HepG2 (cell line): ENCODE results near the gene YWHAH. TPM values are rescaled to one million over a fixed set of nuclear protein-coding genes. Genes with fewer than 3 reads are reported as not detected.

Experiments used
- ARID3A ChIP-seq: IDR thresholded peaks from 2 replicates; pipeline ENCODE4 v1.6.1; 2012; ENCODE audit warnings: low read depth, low read length, improper control_type of control experiment
- ATF5 ChIP-seq: sonication (generic); formaldehyde crosslinking; IDR thresholded peaks from 2 replicates; pipeline ENCODE4 v1.4.0; 2020; ENCODE audit warnings: mild to moderate bottlenecking, low read depth, missing genetic modification reagents
- HBP1 ChIP-seq: IDR thresholded peaks from 2 replicates; pipeline ENCODE4 v1.6.1; 2016; ENCODE audit warnings: low read depth, control low read depth
- KLF6 ChIP-seq: IDR thresholded peaks from 2 replicates; pipeline ENCODE4 v1.8.0; 2016; ENCODE audit warnings: missing biosample characterization, missing genetic modification reagents
- MTERF4 ChIP-seq: sonication (generic); formaldehyde crosslinking; IDR thresholded peaks from 2 replicates; pipeline ENCODE4 v1.8.0; 2023; ENCODE audit warnings: mild to moderate bottlenecking, missing genetic modification reagents
- SMAD1 ChIP-seq: sonication (generic); formaldehyde crosslinking; IDR thresholded peaks from 2 replicates; pipeline ENCODE4 v1.4.0; 2020; ENCODE audit warnings: missing genetic modification reagents, low read depth, mild to moderate bottlenecking, borderline replicate concordance
- SP5 ChIP-seq: IDR thresholded peaks from 2 replicates; pipeline ENCODE4 v1.6.1; 2016; ENCODE audit warnings: low read depth, borderline replicate concordance
- THAP8 ChIP-seq: sonication (generic); formaldehyde crosslinking; IDR thresholded peaks from 2 replicates; pipeline ENCODE4 v1.5.1; 2020; ENCODE audit warnings: missing genetic modification reagents, mild to moderate bottlenecking, borderline replicate concordance
- TIGD3 ChIP-seq: sonication (generic); formaldehyde crosslinking; IDR thresholded peaks from 2 replicates; pipeline ENCODE4 v1.5.1; 2020; ENCODE audit warnings: mild to moderate bottlenecking, missing genetic modification reagents, borderline replicate concordance
- ZFP91 ChIP-seq: sonication (generic); formaldehyde crosslinking; IDR thresholded peaks from 2 replicates; pipeline ENCODE4 v1.9.0; 2022; ENCODE audit warnings: missing genetic modification reagents, mild to moderate bottlenecking, borderline replicate concordance
- ZNF350 ChIP-seq: sonication (generic); formaldehyde crosslinking; IDR thresholded peaks from 2 replicates; pipeline ENCODE4 v1.4.0; 2020; ENCODE audit warnings: mild to moderate bottlenecking, low read depth, missing genetic modification reagents, borderline replicate concordance
- ZNF75D ChIP-seq: sonication (generic); formaldehyde crosslinking; IDR thresholded peaks from 2 replicates; pipeline ENCODE4 v1.8.1; 2023; ENCODE audit warnings: missing genetic modification reagents, mild to moderate bottlenecking, borderline replicate concordance
- polyA plus RNA-seq, 8 experiments: library from polyadenylated mRNA; depleted of rRNA in 3 of 8; stranded (reverse) in 7 of 8; unstranded in 1 of 8; fragments of >200 nt; fragmentation: Illumina TruSeq in 4 of 8; extraction: Trizol in 4 of 8; gene quantifications; 2 replicates each; pipeline versions ENCODE4 v1.2.1 to v1.2.3, GENCODE V29; 2011 to 2016; ENCODE audit warnings: low read depth in 4 of 8, missing spikeins in 1 of 8, mixed read lengths in 1 of 8; ENCODE audit not compliant: insufficient read depth in 1 of 8
- total RNA-seq, 5 experiments: library from RNA; depleted of rRNA; stranded (reverse); fragments of >200 nt; fragmentation: Illumina TruSeq; extraction: Trizol; gene quantifications; 2 replicates each; pipeline ENCODE4 v1.2.3, GENCODE V29; 2016; ENCODE audit warnings: low read depth in 1 of 5

The YWHAH gene
- total and polyA plus RNA-seq, 2 of the 13 experiments (the other 11 are each of a cell fraction or from before 2014, with no cell fraction given): 35.6 to 92.7 TPM

- no peak for TF ChIP-seq ARID3A
- TF ChIP-seq MTERF4: 0 out of 2 replicates have a peak, but pooled peaks have one; percentile 26
- no peak for TF ChIP-seq ZNF350 (CRISPR knock-in tag)
- TF ChIP-seq ZFP91: peak; percentile 42; the same call in 1 of the 2 replicates
- no peak for TF ChIP-seq TIGD3 (CRISPR knock-in tag)
- TF ChIP-seq ZNF75D: no peak
- TF ChIP-seq ATF5 (CRISPR knock-in tag): no peak
- TF ChIP-seq KLF6 (CRISPR knock-in tag): 0 out of 2 replicates have a peak, but pooled peaks have one; percentile 13
- 0 out of 2 replicates have a peak, but pooled peaks have one; percentile 27 for TF ChIP-seq SMAD1 (CRISPR knock-in tag)
- no peak for TF ChIP-seq SP5
- no peak for TF ChIP-seq THAP8
- no peak for TF ChIP-seq HBP1 (CRISPR knock-in tag)
Measured at GRCh38 chr22:31943206-31943977, 943 bp upstream of the YWHAH start (continued).
